ENCODE measurements around the gene S100A14. TPM values are rescaled to one million over a fixed set of nuclear protein-coding genes. Genes with fewer than 3 reads are reported as not detected.

The S100A14 gene
- total RNA-seq, 6 donors from 2014 or later = 76.5 to 239 (median 133) TPM

GRCh38 chr1:153659656-153660055 lies 43.5 kb upstream of the S100A14 start:
- Histone ChIP-seq H3K9me3 (no peaks in the 10 kb centered on the region), H3K27ac (peak overlapping the region in 1 of 4 donors; percentile 92), H3K27me3 (no peaks in the 10 kb centered on the region), H3K4me1 (peaks cover 8 to 18% (median 13%) of the 10 kb centered on the region in 4 donors), H3K36me3 (peaks cover 25 to 42% (median 38%) of the 10 kb centered on the region in 4 donors), H3K4me3 (peak overlapping the region in 2 of 4 donors; percentile 78 to 95)
- TF ChIP-seq POLR2AphosphoS5 (IDR thresholded peaks at IDR 0.05) (no peak), POLR2A (IDR thresholded peaks at IDR 0.05) (no peak), EP300 (IDR thresholded peaks at IDR 0.05) (no peak), CTCF (IDR thresholded peaks at IDR 0.05) (no peak)
- 63 to 78% methylated on average over 9 of the region's 9 CpGs for WGBS, 2 donors
- DNase-seq (no peak), ATAC-seq (ENCODE audit: low FRiP score in 2 of 2) (no peak)

GRCh38 chr1:153659175-153659534 lies 43.0 kb upstream of the S100A14 start:
- Histone ChIP-seq H3K9me3 (no peaks in the 10 kb centered on the region), H3K4me1 (peaks cover 8 to 18% (median 13%) of the 10 kb centered on the region in 4 donors), H3K27me3 (no peaks in the 10 kb centered on the region), H3K4me3 (peak overlapping the region; percentile 48 to 95 (median 77)), H3K36me3 (peaks cover 21 to 37% (median 33%) of the 10 kb centered on the region in 4 donors), H3K27ac (peak overlapping the region; percentile 92 to 99 (median 94))
- ATAC-seq (ENCODE audit: low FRiP score in 2 of 2) (no peak), DNase-seq (no peak)
- no peak for TF ChIP-seq CTCF (IDR thresholded peaks at IDR 0.05)
- TF ChIP-seq EP300 (IDR thresholded peaks at IDR 0.05) = no peak
- no peak for TF ChIP-seq POLR2AphosphoS5 (IDR thresholded peaks at IDR 0.05)
- TF ChIP-seq POLR2A (IDR thresholded peaks at IDR 0.05) = no peak
- WGBS, 2 donors = 35 to 45% methylated on average over 7 to 8 of the region's 8 CpGs

- peak; percentile 97 to 99 for ATAC-seq (ENCODE audit: low FRiP score in 2 of 2)
- no peaks in the 10 kb centered on the region for H3K27me3 ChIP-seq
- no peaks in the 10 kb centered on the region for H3K9me3 ChIP-seq
- peak; percentile 93 to 98 for DNase-seq
- peaks cover 8 to 18% (median 13%) of the 10 kb centered on the region in 4 donors for H3K4me1 ChIP-seq
- H3K27ac ChIP-seq = peak within 1 kb of the TSS; percentile 92 to 99 (median 94)
- TF ChIP-seq POLR2AphosphoS5 (IDR thresholded peaks at IDR 0.05) = peak; percentile 82 to 83
- peak in 1 of 4 donors; percentile 66 for TF ChIP-seq EP300 (IDR thresholded peaks at IDR 0.05)
- peak in 3 of 4 donors; percentile 35 to 83 (median 47) for TF ChIP-seq POLR2A (IDR thresholded peaks at IDR 0.05)
- peak in 3 of 6 experiments; percentile 19 to 23 (median 20) for TF ChIP-seq CTCF (IDR thresholded peaks at IDR 0.05)
- H3K4me3 ChIP-seq = peak within 1 kb of the TSS; percentile 48 to 95 (median 77)
- 3 to 10% methylated on average over 10 to 51 of the region's 53 CpGs for WGBS, 2 donors
- H3K36me3 ChIP-seq = peaks cover 15 to 31% (median 29%) of the 10 kb centered on the region in 4 donors
Measured at GRCh38 chr1:153658400-153659174, 42.5 kb upstream of the S100A14 start, which contains the start of gene SNAPIN. TSS of gene SNAPIN (plus strand) at chr1:153658703. CDS start at chr1:153658744, 41 bp downstream.

GRCh38 chr1:153655333-153655732 lies 39.2 kb upstream of the S100A14 start:
- Histone ChIP-seq H3K36me3 (no peaks in the 10 kb centered on the region), H3K4me1 (peaks cover 15 to 28% (median 21%) of the 10 kb centered on the region in 4 donors), H3K27me3 (no peaks in the 10 kb centered on the region), H3K27ac (peak overlapping the region in 2 of 4 donors; percentile 44 to 68), H3K4me3 (no peak overlapping the region), H3K9me3 (no peaks in the 10 kb centered on the region)
- DNase-seq (peak in 1 of 2 donors; percentile 69), ATAC-seq (ENCODE audit: low FRiP score in 2 of 2) (no peak)
- no peak for TF ChIP-seq EP300 (IDR thresholded peaks at IDR 0.05)
- TF ChIP-seq CTCF (IDR thresholded peaks at IDR 0.05) = no peak
- no peak for TF ChIP-seq POLR2AphosphoS5 (IDR thresholded peaks at IDR 0.05)
- TF ChIP-seq POLR2A (IDR thresholded peaks at IDR 0.05) = no peak
- WGBS, 2 donors = 59 to 82% methylated on average over 3 of the region's 3 CpGs

All from upper lobe of left lung (tissue), 6 donors.